PC-3 (cell line): Measurements from ENCODE around the gene PREX1. TPM values are rescaled to one million over a fixed set of nuclear protein-coding genes. Genes with fewer than 3 reads are reported as not detected.

Source experiments
- total RNA-seq: library from RNA; depleted of rRNA; stranded (reverse); fragments of >200 nt; gene quantifications from 2 replicates; pipeline ENCODE4 v1.2.3, GENCODE V29; 2014; rRNA removed

Gene PREX1
- total RNA-seq, 1 experiment from 2014 or later: 22.1 TPM

Other genes starting within 250 kb of the PREX1 start
- 33.5 and 35.9 TPM in 2 replicates for gene ARFGEF2, start 93.7 kb upstream of the PREX1 start, total RNA-seq
- gene CSE1L, start 218.3 kb upstream of the PREX1 start, total RNA-seq: 272 and 295 TPM in 2 replicates